Spleen (tissue), 11 donors: ENCODE results near the gene ACSS1. TPM values are rescaled to one million over a fixed set of nuclear protein-coding genes. Genes with fewer than 3 reads are reported as not detected.
A peak's percentile ranks its signal among the peaks of the same experiment; 100 is the strongest.

Source experiments
- DNase-seq: peaks from one replicate; pipeline ENCODE4 v3.0.0-alpha.2; 2020
- H3K27ac ChIP-seq, 8 donors: fragments of 200-600 bp; sonication (generic) in 7 of 8; 1 replicate in 4 of 8; 2 replicates in 4 of 8; pipeline versions ENCODE4 v1.5.0 to v1.8.0; 2016 to 2021; ENCODE audit warnings: inconsistent platforms in 4 of 8, mild to moderate bottlenecking in 4 of 8, moderate library complexity in 1 of 8
- H3K27me3 ChIP-seq, 7 donors: fragments of 200-600 bp; sonication (generic) in 6 of 7; replicated peaks in 1 of 7; 1 replicate in 4 of 7; 2 replicates in 3 of 7; pipeline versions ENCODE4 v1.5.0 to v1.8.0; 2016 to 2021; ENCODE audit warnings: inconsistent platforms in 3 of 7, mild to moderate bottlenecking in 1 of 7
- H3K36me3 ChIP-seq, 6 donors: fragments of 200-600 bp; sonication (generic) in 5 of 6; 1 replicate in 4 of 6; 2 replicates in 2 of 6; pipeline versions ENCODE4 v1.5.0 to v1.8.0; 2016 to 2021; ENCODE audit warnings: inconsistent platforms in 2 of 6
- H3K4me1 ChIP-seq, 6 donors: fragments of 200-600 bp; sonication (generic) in 5 of 6; 1 replicate in 3 of 6; 2 replicates in 3 of 6; pipeline versions ENCODE4 v1.5.0 to v1.8.0; 2016 to 2021; ENCODE audit warnings: inconsistent platforms in 3 of 6
- H3K4me3 ChIP-seq, 8 donors: fragments of 200-600 bp; sonication (generic) in 7 of 8; 1 replicate in 4 of 8; 2 replicates in 4 of 8; pipeline versions ENCODE4 v1.5.0 to v1.8.0; 2016 to 2021; ENCODE audit warnings: inconsistent platforms in 4 of 8, mild to moderate bottlenecking in 4 of 8, moderate library complexity in 2 of 8
- H3K9me3 ChIP-seq, 8 donors: fragments of 200-600 bp; sonication (generic) in 7 of 8; 1 replicate in 4 of 8; 2 replicates in 4 of 8; pipeline versions ENCODE4 v1.5.0 to v1.8.0; 2016 to 2021; ENCODE audit warnings: inconsistent platforms in 4 of 8
- POLR2A ChIP-seq, 3 donors: fragments of 450-650 bp; IDR thresholded peaks; one replicate each; pipeline ENCODE4 v1.5.1; 2017; ENCODE audit warnings: antibody characterized with exemption in 3 of 3, mild to moderate bottlenecking in 1 of 3
- POLR2AphosphoS5 ChIP-seq, 3 donors: sonication (generic); formaldehyde crosslinking; IDR thresholded peaks; one replicate each; pipeline ENCODE4 v1.5.1; 2017; ENCODE audit warnings: antibody characterized with exemption in 3 of 3
- WGBS, 5 donors: extraction: QIAGEN DNeasy Blood & Tissue Kit in 3 of 5; methylation state at CpG; one replicate each; pipeline versions ENCODE4 v1.1.5 to v1.1.7; 2013 to 2018; 5-methylcytosine and 5-hydroxymethylcytosine counted together
- intact Hi-C: fragments of 100-400 bp; cut with DNase I; formaldehyde crosslinking; loops from one replicate; pipeline ENCODE4 v1.15.0; 2023; ENCODE audit warnings: low total_unique reads
- polyA plus RNA-seq, 3 donors: library from polyadenylated mRNA; stranded (reverse); fragments of 200-250 nt; gene quantifications; one replicate each; pipeline ENCODE4 v1.2.1, GENCODE V29; 2013
- total RNA-seq, 7 donors: library from RNA; depleted of rRNA in 3 of 7; stranded (reverse); fragments of >200 nt in 3 of 7; fragmentation: NEBNext Ultra II Directional in 4 of 7; extraction: Animal tissue kit (Norgen Biotek cat#: 25700) in 4 of 7; gene quantifications; one replicate each; pipeline versions ENCODE4 v1.1.0 to v1.2.1, GENCODE V29; 2016 to 2021
- TF ChIP-seq, protein P1 (sequence below), 11 experiments: fragments of 200-600 bp in 7 of 11; fragments of 450-650 bp in 4 of 11; sonication (generic) in 4 of 11; IDR thresholded peaks in 8 of 11; conservative IDR thresholded peaks in 3 of 11; 1 replicate in 7 of 11; 2 replicates in 4 of 11; pipeline versions ENCODE4 v1.4.0 to v1.8.0; 2016 to 2021; ENCODE audit warnings: antibody characterized with exemption in 11 of 11, inconsistent platforms in 4 of 11, mild to moderate bottlenecking in 1 of 11
- donor health status: healthy with polysubstance abuse.
- donor health status: DM: no; HTN: no; CAD: no; lungs with moderate emphysema.
- donor health status: DM: no; HTN: no; CAD: no.
- donor health status: Bipolar disorder and iron deficiency.
- donor health status: healthy.
- donor health status: DM: no; HTN: no; CAD: no.
- donor health status: DM: yes; HTN: yes; CAD: no.

Gene ACSS1
- total and polyA plus RNA-seq, 10 donors = 20.3 to 50.8 (median 36.4) TPM

GRCh38 chr20:25045343-25045712 lies 12.6 kb downstream of the ACSS1 start:
- peaks cover 0 to 46% (median 21%) of the 10 kb centered on the region in 6 donors for H3K36me3 ChIP-seq
- H3K9me3 ChIP-seq = no peaks in the 10 kb centered on the region
- H3K4me3 ChIP-seq = no peak overlapping the region
- 38 to 58% (median 53%) methylated on average over 9 of the region's 9 CpGs for WGBS, 5 donors
- H3K4me1 ChIP-seq = peaks cover 27 to 93% (median 64%) of the 10 kb centered on the region in 6 donors
- H3K27ac ChIP-seq = peak overlapping the region in 5 of 8 donors; percentile 24 to 94 (median 78)
- TF ChIP-seq POLR2AphosphoS5 (IDR thresholded peaks at IDR 0.05) (no peak), POLR2A (IDR thresholded peaks at IDR 0.05) (no peak)
- TF ChIP-seq, protein P1, sequence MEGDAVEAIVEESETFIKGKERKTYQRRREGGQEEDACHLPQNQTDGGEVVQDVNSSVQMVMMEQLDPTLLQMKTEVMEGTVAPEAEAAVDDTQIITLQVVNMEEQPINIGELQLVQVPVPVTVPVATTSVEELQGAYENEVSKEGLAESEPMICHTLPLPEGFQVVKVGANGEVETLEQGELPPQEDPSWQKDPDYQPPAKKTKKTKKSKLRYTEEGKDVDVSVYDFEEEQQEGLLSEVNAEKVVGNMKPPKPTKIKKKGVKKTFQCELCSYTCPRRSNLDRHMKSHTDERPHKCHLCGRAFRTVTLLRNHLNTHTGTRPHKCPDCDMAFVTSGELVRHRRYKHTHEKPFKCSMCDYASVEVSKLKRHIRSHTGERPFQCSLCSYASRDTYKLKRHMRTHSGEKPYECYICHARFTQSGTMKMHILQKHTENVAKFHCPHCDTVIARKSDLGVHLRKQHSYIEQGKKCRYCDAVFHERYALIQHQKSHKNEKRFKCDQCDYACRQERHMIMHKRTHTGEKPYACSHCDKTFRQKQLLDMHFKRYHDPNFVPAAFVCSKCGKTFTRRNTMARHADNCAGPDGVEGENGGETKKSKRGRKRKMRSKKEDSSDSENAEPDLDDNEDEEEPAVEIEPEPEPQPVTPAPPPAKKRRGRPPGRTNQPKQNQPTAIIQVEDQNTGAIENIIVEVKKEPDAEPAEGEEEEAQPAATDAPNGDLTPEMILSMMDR (IDR thresholded peaks at IDR 0.05 in 8 of 11, conservative IDR thresholded peaks at IDR 0.05 in 3 of 11) = no peak
- intact Hi-C loops = no loop called here
- H3K27me3 ChIP-seq = no peaks in the 10 kb centered on the region
- DNase-seq = peak; percentile 74

GRCh38 chr20:25044660-25045342 lies 13.1 kb downstream of the ACSS1 start:
- peak; percentile 75 for DNase-seq
- Histone ChIP-seq H3K9me3 (no peaks in the 10 kb centered on the region), H3K4me3 (no peak overlapping the region), H3K4me1 (peaks cover 25 to 93% (median 65%) of the 10 kb centered on the region in 6 donors), H3K36me3 (peaks cover 0 to 41% (median 21%) of the 10 kb centered on the region in 6 donors), H3K27me3 (no peaks in the 10 kb centered on the region), H3K27ac (peak overlapping the region in 6 of 8 donors; percentile 22 to 94 (median 68))
- intact Hi-C loops = no loop called here
- WGBS, 5 donors = 75 to 85% (median 79%) methylated on average over 12 to 14 of the region's 14 CpGs
- TF ChIP-seq, protein P1 (IDR thresholded peaks at IDR 0.05 in 8 of 11, conservative IDR thresholded peaks at IDR 0.05 in 3 of 11) = no peak
- TF ChIP-seq POLR2A (IDR thresholded peaks at IDR 0.05) = no peak
- TF ChIP-seq POLR2AphosphoS5 (IDR thresholded peaks at IDR 0.05) = no peak

DNA sequence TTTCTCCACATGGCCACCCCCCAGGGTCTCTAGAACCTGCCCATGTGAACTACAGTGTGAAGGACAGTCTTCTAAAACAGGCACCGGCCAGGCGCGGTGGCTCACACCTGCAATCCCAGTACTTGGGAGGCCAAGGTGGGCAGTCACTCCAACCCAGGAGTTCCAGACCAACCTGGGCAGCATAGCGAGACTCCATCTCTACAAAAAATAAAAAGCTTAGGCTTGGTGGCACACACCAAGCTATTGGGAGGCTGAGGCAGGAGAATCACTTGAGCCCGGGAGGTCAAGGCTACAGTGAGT lies 13.7 kb downstream of the ACSS1 start:
- intact Hi-C loops = no loop called here
- Histone ChIP-seq H3K27ac (peak overlapping the region in 5 of 8 donors; percentile 58 to 94 (median 82)), H3K36me3 (peaks cover 0 to 45% (median 21%) of the 10 kb centered on the region in 6 donors), H3K4me1 (peaks cover 27 to 93% (median 68%) of the 10 kb centered on the region in 6 donors), H3K9me3 (no peaks in the 10 kb centered on the region), H3K27me3 (no peaks in the 10 kb centered on the region), H3K4me3 (no peak overlapping the region)
- WGBS, 5 donors = 94 to 98% (median 95%) methylated on average over 5 of the region's 5 CpGs
- TF ChIP-seq POLR2AphosphoS5 (IDR thresholded peaks at IDR 0.05) (no peak), POLR2A (IDR thresholded peaks at IDR 0.05) (no peak)
- TF ChIP-seq, protein P1 (IDR thresholded peaks at IDR 0.05 in 8 of 11, conservative IDR thresholded peaks at IDR 0.05 in 3 of 11) = no peak
- no peak for DNase-seq

DNA sequence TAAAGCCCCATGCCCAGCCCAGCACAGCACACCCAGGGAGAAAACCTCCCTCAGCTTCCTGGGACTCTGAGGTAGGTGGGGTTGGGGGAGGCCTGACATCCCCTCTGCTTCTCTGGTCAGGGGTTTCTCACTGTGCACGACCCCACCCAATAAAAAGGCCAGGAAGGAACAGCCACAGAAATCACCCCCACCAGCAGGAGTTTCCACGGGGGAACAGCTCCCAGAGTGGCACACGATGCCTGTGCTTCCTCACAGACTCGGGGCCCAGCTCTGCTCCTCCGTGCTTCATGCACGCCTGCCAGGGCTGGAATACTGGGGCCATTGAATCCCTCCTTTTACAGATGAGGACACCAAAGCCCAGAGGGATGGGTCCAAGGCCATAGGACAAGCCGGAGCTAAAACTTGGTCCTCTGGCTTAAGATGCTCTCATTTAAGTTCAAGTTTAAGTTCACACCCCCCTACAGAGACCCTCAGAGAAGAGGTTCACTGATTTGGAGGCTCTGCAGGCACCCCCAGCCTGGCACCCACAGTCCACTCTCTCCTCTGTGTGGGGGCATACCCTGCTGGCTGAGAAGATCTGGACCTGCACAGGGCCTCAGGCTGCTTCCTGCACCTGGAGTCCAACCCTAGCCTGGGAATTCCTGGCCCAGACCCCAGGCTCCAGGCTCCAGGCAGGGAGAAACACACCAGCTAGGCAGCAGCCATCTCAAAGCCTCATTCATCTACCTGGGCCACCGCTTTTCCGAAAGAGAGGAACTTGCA lies 14.3 kb downstream of the ACSS1 start:
- intact Hi-C loops = no loop called here
- TF ChIP-seq, protein P1 (IDR thresholded peaks at IDR 0.05 in 8 of 11, conservative IDR thresholded peaks at IDR 0.05 in 3 of 11) = no peak
- TF ChIP-seq POLR2A (IDR thresholded peaks at IDR 0.05) = no peak
- TF ChIP-seq POLR2AphosphoS5 (IDR thresholded peaks at IDR 0.05) = no peak
- peak overlapping the region; percentile 74 to 94 (median 80) for H3K27ac ChIP-seq

More for the DNA sequence above, 14.3 kb downstream of the ACSS1 start:
- peak overlapping the region in 1 of 8 donors; percentile 31 for H3K4me3 ChIP-seq
- H3K36me3 ChIP-seq = peaks cover 0 to 45% (median 21%) of the 10 kb centered on the region in 6 donors
- no peaks in the 10 kb centered on the region for H3K27me3 ChIP-seq
- no peaks in the 10 kb centered on the region for H3K9me3 ChIP-seq
- WGBS, 5 donors = 72 to 79% (median 77%) methylated on average over 6 to 9 of the region's 9 CpGs
- H3K4me1 ChIP-seq = peaks cover 29 to 93% (median 71%) of the 10 kb centered on the region in 6 donors
- peak; percentile 74 for DNase-seq
